ENCODE measurements around the gene ABLIM1. TPM values are rescaled to one million over a fixed set of nuclear protein-coding genes. Genes with fewer than 3 reads are reported as not detected.

The ABLIM1 gene
- total and polyA plus RNA-seq, 2 of the 13 experiments (the other 11 are each of a cell fraction or from before 2014, with no cell fraction given): 59.4 to 92.7 TPM

GRCh38 chr10:114481055-114481454 lies 177.0 kb downstream of the ABLIM1 start:
- no peak for ATAC-seq
- BruUV-seq (replicated peaks): no TSS peak
- CTCF ChIA-PET (ENCODE audit: low intra/inter-chr PET ratio, low total read pairs): no interaction called here

DNA sequence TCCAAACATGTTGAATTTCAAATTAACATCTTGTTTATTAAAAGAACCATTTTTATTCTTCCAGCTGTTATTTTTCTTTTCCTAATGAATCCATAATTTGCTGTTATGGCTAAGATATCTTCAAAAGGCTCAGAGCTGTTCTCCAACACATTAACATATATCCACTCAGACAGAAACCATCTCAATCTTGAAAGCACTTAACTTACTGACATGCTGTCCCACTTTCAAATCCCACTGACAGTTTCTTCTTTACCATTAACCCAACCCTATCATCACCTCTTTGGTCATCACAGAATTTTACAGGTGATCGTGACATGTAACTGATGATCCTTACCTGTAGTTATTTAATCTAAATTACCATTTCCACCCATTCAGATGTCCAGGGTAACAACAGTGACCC lies 178.2 kb downstream of the ABLIM1 start:
- H3K9ac ChIP-seq (ENCODE audit: insufficient read depth, low read depth, low read length): no peak overlapping the region
- ChIA-PET POLR2A (no interaction called here), CTCF (ENCODE audit: low intra/inter-chr PET ratio, low total read pairs) (no interaction called here)
- H2AFZ ChIP-seq (ENCODE audit: low read length): no peak overlapping the region
- no peaks in the 10 kb centered on the region for H3K79me2 ChIP-seq (ENCODE audit: insufficient read depth, low read length)
- BruUV-seq (replicated peaks): no TSS peak
- in situ Hi-C loops (cut with HindIII; ENCODE audit: extremely low pct_ligation_motif_present, low pct_unique_long_range_greater_than_20kb) (no loop called here), intact Hi-C loops (cut with micrococcal nuclease; ENCODE audit: unreplicated experiment) (no loop called here)
- FAIRE-seq (no peak), DNase-seq (ENCODE audit: low spot score) (no peak), ATAC-seq (no peak)
- H3K27me3 ChIP-seq (ENCODE audit: control insufficient read depth in 1 of 2, insufficient read depth in 2 of 2, low read length in 2 of 2): no peaks in the 10 kb centered on the region
- H3K36me3 ChIP-seq (replicated peaks in 1 of 2; ENCODE audit: control insufficient read depth in 1 of 2, insufficient read depth in 2 of 2, low read length in 2 of 2): peaks cover 18 to 48% of the 10 kb centered on the region in 2 experiments
- 97% methylated on average over 1 of the region's 1 CpG for WGBS (ENCODE audit: low lambda C conversion rate)
- H3K4me2 ChIP-seq (ENCODE audit: low read depth, low read length): no peak overlapping the region
- no peak overlapping the region for H3K4me3 ChIP-seq (replicated peaks in 1 of 3; ENCODE audit: insufficient read depth in 1 of 3, low read depth in 2 of 3, low read length in 3 of 3)
- no peaks in the 10 kb centered on the region for H3K9me3 ChIP-seq (ENCODE audit: low read length)
- no peaks in the 10 kb centered on the region for H4K20me1 ChIP-seq (ENCODE audit: insufficient read depth, low read length)
- no peak overlapping the region for H3K27ac ChIP-seq (ENCODE audit: extremely low read length, insufficient read depth, low read length)
- peaks cover 34% of the 10 kb centered on the region for H3K4me1 ChIP-seq (ENCODE audit: insufficient read depth, low read length)
- TF ChIP-seq CCAR2 (optimal IDR thresholded peaks at IDR 0.05; ENCODE audit: low read depth, low read length) (no peak), MED1 (CRISPR knock-in tag; IDR thresholded peaks at IDR 0.05) (no peak), ZNF781 (CRISPR knock-in tag; IDR thresholded peaks at IDR 0.05; ENCODE audit: borderline replicate concordance, not compliant biosample characterization) (no peak), TFDP2 (CRISPR knock-in tag; IDR thresholded peaks at IDR 0.05) (no peak), ZSCAN30 (CRISPR knock-in tag; IDR thresholded peaks at IDR 0.05) (no peak), KLF12 (CRISPR knock-in tag; IDR thresholded peaks at IDR 0.05; ENCODE audit: borderline replicate concordance) (no peak), ZSCAN21 (CRISPR knock-in tag; IDR thresholded peaks at IDR 0.05; ENCODE audit: borderline replicate concordance) (no peak)
- TF ChIP-seq, protein P1, sequence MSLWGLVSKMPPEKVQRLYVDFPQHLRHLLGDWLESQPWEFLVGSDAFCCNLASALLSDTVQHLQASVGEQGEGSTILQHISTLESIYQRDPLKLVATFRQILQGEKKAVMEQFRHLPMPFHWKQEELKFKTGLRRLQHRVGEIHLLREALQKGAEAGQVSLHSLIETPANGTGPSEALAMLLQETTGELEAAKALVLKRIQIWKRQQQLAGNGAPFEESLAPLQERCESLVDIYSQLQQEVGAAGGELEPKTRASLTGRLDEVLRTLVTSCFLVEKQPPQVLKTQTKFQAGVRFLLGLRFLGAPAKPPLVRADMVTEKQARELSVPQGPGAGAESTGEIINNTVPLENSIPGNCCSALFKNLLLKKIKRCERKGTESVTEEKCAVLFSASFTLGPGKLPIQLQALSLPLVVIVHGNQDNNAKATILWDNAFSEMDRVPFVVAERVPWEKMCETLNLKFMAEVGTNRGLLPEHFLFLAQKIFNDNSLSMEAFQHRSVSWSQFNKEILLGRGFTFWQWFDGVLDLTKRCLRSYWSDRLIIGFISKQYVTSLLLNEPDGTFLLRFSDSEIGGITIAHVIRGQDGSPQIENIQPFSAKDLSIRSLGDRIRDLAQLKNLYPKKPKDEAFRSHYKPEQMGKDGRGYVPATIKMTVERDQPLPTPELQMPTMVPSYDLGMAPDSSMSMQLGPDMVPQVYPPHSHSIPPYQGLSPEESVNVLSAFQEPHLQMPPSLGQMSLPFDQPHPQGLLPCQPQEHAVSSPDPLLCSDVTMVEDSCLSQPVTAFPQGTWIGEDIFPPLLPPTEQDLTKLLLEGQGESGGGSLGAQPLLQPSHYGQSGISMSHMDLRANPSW (CRISPR knock-in tag; IDR thresholded peaks at IDR 0.05; ENCODE audit: borderline replicate concordance): no peak

More at GRCh38 chr10:114481055-114481454, 177.0 kb downstream of the ABLIM1 start:
- FAIRE-seq: no peak
- intact Hi-C loops (cut with micrococcal nuclease; ENCODE audit: unreplicated experiment): no loop called here
- Histone ChIP-seq H2AFZ (ENCODE audit: low read length) (no peak overlapping the region), H3K27me3 (ENCODE audit: control insufficient read depth in 1 of 2, insufficient read depth in 2 of 2, low read length in 2 of 2) (no peaks in the 10 kb centered on the region), H3K9me3 (ENCODE audit: low read length) (no peaks in the 10 kb centered on the region), H3K9ac (ENCODE audit: insufficient read depth, low read depth, low read length) (no peak overlapping the region), H3K4me3 (replicated peaks in 1 of 3; ENCODE audit: insufficient read depth in 1 of 3, low read depth in 2 of 3, low read length in 3 of 3) (no peak overlapping the region), H3K27ac (ENCODE audit: extremely low read length, insufficient read depth, low read length) (no peak overlapping the region), H3K4me1 (ENCODE audit: insufficient read depth, low read length) (peaks cover 24% of the 10 kb centered on the region), H4K20me1 (ENCODE audit: insufficient read depth, low read length) (no peaks in the 10 kb centered on the region), H3K79me2 (ENCODE audit: insufficient read depth, low read length) (no peaks in the 10 kb centered on the region), H3K4me2 (ENCODE audit: low read depth, low read length) (no peak overlapping the region), H3K36me3 (replicated peaks in 1 of 2; ENCODE audit: control insufficient read depth in 1 of 2, insufficient read depth in 2 of 2, low read length in 2 of 2) (peaks cover 24 to 60% of the 10 kb centered on the region in 2 experiments)
- in situ Hi-C loops (cut with HindIII; ENCODE audit: extremely low pct_ligation_motif_present, low pct_unique_long_range_greater_than_20kb): no loop called here
- no peak for TF ChIP-seq ZNF770 (CRISPR knock-in tag; IDR thresholded peaks at IDR 0.05)
- WGBS (ENCODE audit: low lambda C conversion rate): 98% methylated on average over 3 of the region's 3 CpGs
- no peak for DNase-seq (ENCODE audit: low spot score)
- POLR2A ChIA-PET: no interaction called here

Measured in HepG2 (cell line).